Subcutaneous adipose tissue (tissue), 4 donors: Measurements from ENCODE around the gene UGDH. TPM values are rescaled to one million over a fixed set of nuclear protein-coding genes. Genes with fewer than 3 reads are reported as not detected.

Source experiments
- total RNA-seq, 4 donors: library from RNA; depleted of rRNA; stranded (reverse); fragments of >200 nt; gene quantifications; one replicate each; pipeline ENCODE4 v1.1.0, GENCODE V29; 2016
- TF ChIP-seq, protein P1 (sequence below): fragments of 450-650 bp; IDR thresholded peaks from one replicate; pipeline ENCODE4 v1.5.1; 2016; ENCODE audit warnings: low read depth, mild to moderate bottlenecking, control low read depth, antibody characterized with exemption, moderate library complexity

UGDH gene
- total RNA-seq, 4 donors from 2014 or later = 37.3 to 122 (median 84.2) TPM

DNA sequence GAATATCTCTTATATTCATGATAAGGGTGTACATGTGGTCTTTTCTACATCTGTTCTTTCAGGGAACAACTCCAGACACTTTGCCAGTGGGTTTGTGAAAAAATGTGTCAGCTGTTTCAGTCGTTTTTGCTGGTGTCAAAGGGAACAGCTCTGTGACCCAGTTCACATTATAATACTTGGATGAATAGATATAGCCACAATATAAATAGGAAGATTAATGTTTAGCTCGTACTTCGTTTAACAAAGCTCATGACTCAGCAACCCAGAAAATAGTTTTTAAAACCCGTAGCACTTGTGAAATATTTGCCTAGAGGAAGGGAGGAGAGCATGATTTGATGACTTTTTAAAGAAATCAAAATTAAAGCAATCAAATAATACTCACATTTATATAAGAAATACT, 60.5 kb downstream of the UGDH start:
- TF ChIP-seq, protein P1, sequence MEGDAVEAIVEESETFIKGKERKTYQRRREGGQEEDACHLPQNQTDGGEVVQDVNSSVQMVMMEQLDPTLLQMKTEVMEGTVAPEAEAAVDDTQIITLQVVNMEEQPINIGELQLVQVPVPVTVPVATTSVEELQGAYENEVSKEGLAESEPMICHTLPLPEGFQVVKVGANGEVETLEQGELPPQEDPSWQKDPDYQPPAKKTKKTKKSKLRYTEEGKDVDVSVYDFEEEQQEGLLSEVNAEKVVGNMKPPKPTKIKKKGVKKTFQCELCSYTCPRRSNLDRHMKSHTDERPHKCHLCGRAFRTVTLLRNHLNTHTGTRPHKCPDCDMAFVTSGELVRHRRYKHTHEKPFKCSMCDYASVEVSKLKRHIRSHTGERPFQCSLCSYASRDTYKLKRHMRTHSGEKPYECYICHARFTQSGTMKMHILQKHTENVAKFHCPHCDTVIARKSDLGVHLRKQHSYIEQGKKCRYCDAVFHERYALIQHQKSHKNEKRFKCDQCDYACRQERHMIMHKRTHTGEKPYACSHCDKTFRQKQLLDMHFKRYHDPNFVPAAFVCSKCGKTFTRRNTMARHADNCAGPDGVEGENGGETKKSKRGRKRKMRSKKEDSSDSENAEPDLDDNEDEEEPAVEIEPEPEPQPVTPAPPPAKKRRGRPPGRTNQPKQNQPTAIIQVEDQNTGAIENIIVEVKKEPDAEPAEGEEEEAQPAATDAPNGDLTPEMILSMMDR = no peak

GRCh38 chr4:39464886-39465501, 62.2 kb downstream of the UGDH start:
- TF ChIP-seq, protein P1 = no peak

- TF ChIP-seq, protein P1 = no peak
Observed at GRCh38 chr4:39458505-39459300, 68.5 kb downstream of the UGDH start, which contains the start of the genes LIAS and RPL9. Gene LIAS, plus strand, starts transcription at chr4:39459056. Its CDS starts 62 bp downstream, at chr4:39459118. Gene RPL9, minus strand, starts transcription at chr4:39458922. Its CDS starts 483 bp downstream, at chr4:39458439.

GRCh38 chr4:39456946-39457763, 70.1 kb downstream of the UGDH start:
- TF ChIP-seq, protein P1 = no peak

- TF ChIP-seq, protein P1 = no peak
Observed at GRCh38 chr4:39455486-39455885, 71.8 kb downstream of the UGDH start.

DNA sequence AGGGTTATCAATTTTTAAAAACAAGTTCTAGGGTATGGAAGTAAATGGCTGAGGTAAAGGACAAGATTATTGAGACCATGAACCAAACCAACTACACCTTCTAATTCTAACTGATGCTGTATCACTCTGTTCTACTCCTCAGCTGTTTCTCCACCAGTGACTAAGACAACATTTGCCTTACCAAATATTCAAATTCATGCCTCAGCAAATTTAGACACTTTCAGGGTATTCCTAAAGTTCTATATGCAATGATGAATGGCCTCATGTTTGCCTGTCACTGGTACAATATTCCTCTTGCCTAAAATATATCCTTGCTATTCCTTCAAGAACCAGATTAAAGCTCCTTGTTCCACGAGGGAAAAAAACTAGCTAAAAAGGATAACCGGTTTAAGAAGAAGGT, 73.5 kb downstream of the UGDH start:
- TF ChIP-seq, protein P1 = no peak
